SIG-M5 treated with dmso at 0.1 percent for 504 hours (cell line): ENCODE results near the gene UBE2QL1.

Experiments
- DNase-seq: peaks from one replicate; lab custom pipeline; 2025; ENCODE audit not compliant: unreplicated experiment; lab: John Stamatoyannopoulos, UW

The UBE2QL1 gene

GRCh38 chr5:6522923-6523322, 74.3 kb downstream of the UBE2QL1 start:
- DNase-seq: no peak

- no peak for DNase-seq
These were observed 76.8 kb downstream of the UBE2QL1 start for GRCh38 chr5:6525422-6525821.

GRCh38 chr5:6525910-6526309, 77.3 kb downstream of the UBE2QL1 start:
- peak; percentile 14 for DNase-seq

- DNase-seq: no peak
These were observed 79.2 kb downstream of the UBE2QL1 start for GRCh38 chr5:6527749-6528455.

- no peak for DNase-seq
These were observed 86.9 kb downstream of the UBE2QL1 start for GRCh38 chr5:6535594-6535993.

GRCh38 chr5:6539060-6539459, 90.4 kb downstream of the UBE2QL1 start:
- no peak for DNase-seq

GRCh38 chr5:6540111-6540827, 91.6 kb downstream of the UBE2QL1 start:
- DNase-seq: no peak

GRCh38 chr5:6541256-6542013, 92.8 kb downstream of the UBE2QL1 start:
- DNase-seq: no peak

- DNase-seq: no peak
These were observed 94.0 kb downstream of the UBE2QL1 start for GRCh38 chr5:6542421-6543345.

GRCh38 chr5:6543346-6543730, 94.7 kb downstream of the UBE2QL1 start:
- DNase-seq: no peak

GRCh38 chr5:6543830-6544560, 95.3 kb downstream of the UBE2QL1 start:
- DNase-seq: no peak
